Nephron (organoid): ENCODE measurements around the gene ELL2.

Experiments used
- H3K27ac Mint-ChIP-seq, 3 experiments: 2 replicates each; pipeline ENCODE4 v1.8.0; 2020; ENCODE audit warnings: mixed read lengths in 3 of 3, mild to moderate bottlenecking in 2 of 3, moderate library complexity in 1 of 3
- H3K27me3 Mint-ChIP-seq: 2 replicates; pipeline ENCODE4 v1.8.0; 2021; ENCODE audit warnings: low read depth, mild to moderate bottlenecking, moderate library complexity, mixed read lengths
- H3K36me3 Mint-ChIP-seq: 2 replicates; pipeline ENCODE4 v1.8.0; 2020; ENCODE audit warnings: low read depth, mixed read lengths
- H3K4me1 Mint-ChIP-seq: 2 replicates; pipeline ENCODE4 v1.8.0; 2020; ENCODE audit warnings: mixed read lengths
- H3K4me3 Mint-ChIP-seq, 3 experiments: 2 replicates each; pipeline ENCODE4 v1.8.0; 2020; ENCODE audit warnings: mild to moderate bottlenecking in 3 of 3, mixed read lengths in 3 of 3, moderate library complexity in 2 of 3
- H3K9me3 Mint-ChIP-seq: 2 replicates; pipeline ENCODE4 v1.8.0; 2020; ENCODE audit warnings: mixed read lengths
- CTCF ChIP-seq, 3 experiments: fragments of 200-600 bp; sonication (generic); IDR thresholded peaks; one replicate each; pipeline ENCODE4 v1.5.0; 2021; ENCODE audit warnings: antibody characterized with exemption in 3 of 3; ENCODE audit not compliant: unreplicated experiment in 3 of 3

Gene ELL2

GRCh38 chr5:95967236-95967635 lies 5.6 kb upstream of the ELL2 start:
- Mint-ChIP-seq H3K27ac (no peak overlapping the region), H3K9me3 (no peaks in the 10 kb centered on the region), H3K36me3 (no peaks in the 10 kb centered on the region), H3K27me3 (peaks cover 3% of the 10 kb centered on the region), H3K4me3 (no peak overlapping the region), H3K4me1 (peaks cover 3% of the 10 kb centered on the region)
- TF ChIP-seq CTCF (IDR thresholded peaks at IDR 0.05; ENCODE audit: unreplicated experiment in 3 of 3): no peak

- H3K27ac Mint-ChIP-seq: no peak overlapping the region
- peaks cover 9% of the 10 kb centered on the region for H3K27me3 Mint-ChIP-seq
- TF ChIP-seq CTCF (IDR thresholded peaks at IDR 0.05; ENCODE audit: unreplicated experiment in 3 of 3): no peak
- H3K4me1 Mint-ChIP-seq: peaks cover 8% of the 10 kb centered on the region
- no peaks in the 10 kb centered on the region for H3K9me3 Mint-ChIP-seq
- H3K4me3 Mint-ChIP-seq: no peak overlapping the region
- no peaks in the 10 kb centered on the region for H3K36me3 Mint-ChIP-seq
Observed at GRCh38 chr5:95966005-95966404, 4.4 kb upstream of the ELL2 start.

DNA sequence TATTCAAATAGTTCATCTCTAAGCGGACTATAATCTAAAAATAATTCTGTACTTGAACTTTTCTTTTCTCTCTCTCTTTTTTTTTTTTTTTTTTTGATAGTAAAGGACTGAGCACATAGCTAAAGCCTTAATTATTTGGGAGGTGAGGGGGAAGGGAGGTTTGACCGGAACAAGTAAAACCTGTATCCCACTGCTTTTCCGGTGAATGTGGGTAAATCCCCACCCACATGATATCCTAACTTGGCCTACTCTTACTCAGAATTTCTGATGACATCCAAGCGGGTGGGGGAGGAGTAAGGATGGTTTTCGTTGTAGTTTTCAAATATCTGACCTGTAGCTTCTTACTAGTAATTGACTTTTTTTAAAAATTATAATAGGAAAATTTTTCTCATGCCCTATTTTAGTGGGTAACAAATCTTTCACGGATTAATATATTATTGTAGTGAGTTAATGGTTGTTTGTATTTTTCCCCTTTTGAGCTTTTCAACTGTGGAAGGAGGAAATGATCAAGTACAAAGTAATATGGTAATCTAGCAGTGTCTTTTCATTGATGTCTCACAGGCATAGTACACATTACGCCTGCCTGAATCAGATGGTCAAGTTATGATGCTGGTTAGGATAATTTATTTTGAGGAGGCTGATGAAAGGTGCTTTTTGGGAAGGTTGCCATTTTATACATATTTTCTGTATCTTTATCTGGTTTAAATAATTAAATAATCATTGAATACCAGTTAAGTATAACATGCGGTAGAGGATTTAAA lies 2.2 kb upstream of the ELL2 start:
- Mint-ChIP-seq H3K27me3 (peaks cover 27% of the 10 kb centered on the region), H3K27ac (no peak overlapping the region), H3K4me3 (peak overlapping the region; percentile 19 to 49 (median 21)), H3K36me3 (no peaks in the 10 kb centered on the region), H3K9me3 (no peaks in the 10 kb centered on the region), H3K4me1 (peaks cover 23% of the 10 kb centered on the region)
- no peak for TF ChIP-seq CTCF (IDR thresholded peaks at IDR 0.05; ENCODE audit: unreplicated experiment in 3 of 3)

- peaks cover 27% of the 10 kb centered on the region for H3K27me3 Mint-ChIP-seq
Observed at GRCh38 chr5:95962785-95963184, 1.1 kb upstream of the ELL2 start.

DNA sequence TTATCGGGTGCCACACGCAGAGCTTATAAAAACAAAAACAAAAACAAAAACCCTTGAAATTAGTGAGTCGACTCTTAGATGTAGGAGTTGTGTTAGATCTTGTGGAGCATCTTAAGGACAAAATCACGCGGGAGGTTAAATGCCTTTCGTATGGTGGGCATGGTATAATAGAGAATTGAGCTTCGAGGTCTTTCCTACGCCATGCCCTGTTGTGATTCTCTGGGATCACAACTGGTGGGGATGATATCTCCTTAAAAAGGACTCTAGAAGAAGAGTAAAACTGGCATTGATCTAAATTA lies 773 bp upstream of the ELL2 start:
- H3K27ac Mint-ChIP-seq: peak overlapping the region; percentile 69 to 96 (median 94)
- H3K27me3 Mint-ChIP-seq: peaks cover 27% of the 10 kb centered on the region
- no peaks in the 10 kb centered on the region for H3K36me3 Mint-ChIP-seq
- H3K4me3 Mint-ChIP-seq: peak overlapping the region; percentile 93 to 94 (median 94)
- no peaks in the 10 kb centered on the region for H3K9me3 Mint-ChIP-seq
- no peak for TF ChIP-seq CTCF (IDR thresholded peaks at IDR 0.05; ENCODE audit: unreplicated experiment in 3 of 3)
- H3K4me1 Mint-ChIP-seq: peaks cover 23% of the 10 kb centered on the region

More at GRCh38 chr5:95962785-95963184, 1.1 kb upstream of the ELL2 start:
- peak overlapping the region; percentile 93 to 94 (median 94) for H3K4me3 Mint-ChIP-seq
- no peaks in the 10 kb centered on the region for H3K36me3 Mint-ChIP-seq
- peaks cover 23% of the 10 kb centered on the region for H3K4me1 Mint-ChIP-seq
- TF ChIP-seq CTCF (IDR thresholded peaks at IDR 0.05; ENCODE audit: unreplicated experiment in 3 of 3): no peak
- peak overlapping the region in 1 of 3 experiments; percentile 94 for H3K27ac Mint-ChIP-seq
- H3K9me3 Mint-ChIP-seq: no peaks in the 10 kb centered on the region
